ENCODE results near the gene CEP72.

GRCh38 chr5:621341-621761, 9.2 kb downstream of the CEP72 start:
- TF ChIP-seq POLR2A (IDR thresholded peaks at IDR 0.05) (no peak), CTCF (IDR thresholded peaks at IDR 0.05) (no peak)

All from transverse colon (tissue), 3 donors.